ENCODE data around the gene KCNH2. TPM values are rescaled to one million over a fixed set of nuclear protein-coding genes. Genes with fewer than 3 reads are reported as not detected.

KCNH2 gene
- total and polyA plus RNA-seq, 2 experiments from 2014 or later: 2.6 to 14.7 TPM

GRCh38 chr7:151017953-151018420, 39.9 kb upstream of the KCNH2 start (continued):
- TF ChIP-seq REST (IDR thresholded peaks at IDR 0.05; ENCODE audit: unreplicated experiment) (no peak), EZH2phosphoT487 (IDR thresholded peaks at IDR 0.05; ENCODE audit: unreplicated experiment) (no peak)
- TF ChIP-seq, protein P1, sequence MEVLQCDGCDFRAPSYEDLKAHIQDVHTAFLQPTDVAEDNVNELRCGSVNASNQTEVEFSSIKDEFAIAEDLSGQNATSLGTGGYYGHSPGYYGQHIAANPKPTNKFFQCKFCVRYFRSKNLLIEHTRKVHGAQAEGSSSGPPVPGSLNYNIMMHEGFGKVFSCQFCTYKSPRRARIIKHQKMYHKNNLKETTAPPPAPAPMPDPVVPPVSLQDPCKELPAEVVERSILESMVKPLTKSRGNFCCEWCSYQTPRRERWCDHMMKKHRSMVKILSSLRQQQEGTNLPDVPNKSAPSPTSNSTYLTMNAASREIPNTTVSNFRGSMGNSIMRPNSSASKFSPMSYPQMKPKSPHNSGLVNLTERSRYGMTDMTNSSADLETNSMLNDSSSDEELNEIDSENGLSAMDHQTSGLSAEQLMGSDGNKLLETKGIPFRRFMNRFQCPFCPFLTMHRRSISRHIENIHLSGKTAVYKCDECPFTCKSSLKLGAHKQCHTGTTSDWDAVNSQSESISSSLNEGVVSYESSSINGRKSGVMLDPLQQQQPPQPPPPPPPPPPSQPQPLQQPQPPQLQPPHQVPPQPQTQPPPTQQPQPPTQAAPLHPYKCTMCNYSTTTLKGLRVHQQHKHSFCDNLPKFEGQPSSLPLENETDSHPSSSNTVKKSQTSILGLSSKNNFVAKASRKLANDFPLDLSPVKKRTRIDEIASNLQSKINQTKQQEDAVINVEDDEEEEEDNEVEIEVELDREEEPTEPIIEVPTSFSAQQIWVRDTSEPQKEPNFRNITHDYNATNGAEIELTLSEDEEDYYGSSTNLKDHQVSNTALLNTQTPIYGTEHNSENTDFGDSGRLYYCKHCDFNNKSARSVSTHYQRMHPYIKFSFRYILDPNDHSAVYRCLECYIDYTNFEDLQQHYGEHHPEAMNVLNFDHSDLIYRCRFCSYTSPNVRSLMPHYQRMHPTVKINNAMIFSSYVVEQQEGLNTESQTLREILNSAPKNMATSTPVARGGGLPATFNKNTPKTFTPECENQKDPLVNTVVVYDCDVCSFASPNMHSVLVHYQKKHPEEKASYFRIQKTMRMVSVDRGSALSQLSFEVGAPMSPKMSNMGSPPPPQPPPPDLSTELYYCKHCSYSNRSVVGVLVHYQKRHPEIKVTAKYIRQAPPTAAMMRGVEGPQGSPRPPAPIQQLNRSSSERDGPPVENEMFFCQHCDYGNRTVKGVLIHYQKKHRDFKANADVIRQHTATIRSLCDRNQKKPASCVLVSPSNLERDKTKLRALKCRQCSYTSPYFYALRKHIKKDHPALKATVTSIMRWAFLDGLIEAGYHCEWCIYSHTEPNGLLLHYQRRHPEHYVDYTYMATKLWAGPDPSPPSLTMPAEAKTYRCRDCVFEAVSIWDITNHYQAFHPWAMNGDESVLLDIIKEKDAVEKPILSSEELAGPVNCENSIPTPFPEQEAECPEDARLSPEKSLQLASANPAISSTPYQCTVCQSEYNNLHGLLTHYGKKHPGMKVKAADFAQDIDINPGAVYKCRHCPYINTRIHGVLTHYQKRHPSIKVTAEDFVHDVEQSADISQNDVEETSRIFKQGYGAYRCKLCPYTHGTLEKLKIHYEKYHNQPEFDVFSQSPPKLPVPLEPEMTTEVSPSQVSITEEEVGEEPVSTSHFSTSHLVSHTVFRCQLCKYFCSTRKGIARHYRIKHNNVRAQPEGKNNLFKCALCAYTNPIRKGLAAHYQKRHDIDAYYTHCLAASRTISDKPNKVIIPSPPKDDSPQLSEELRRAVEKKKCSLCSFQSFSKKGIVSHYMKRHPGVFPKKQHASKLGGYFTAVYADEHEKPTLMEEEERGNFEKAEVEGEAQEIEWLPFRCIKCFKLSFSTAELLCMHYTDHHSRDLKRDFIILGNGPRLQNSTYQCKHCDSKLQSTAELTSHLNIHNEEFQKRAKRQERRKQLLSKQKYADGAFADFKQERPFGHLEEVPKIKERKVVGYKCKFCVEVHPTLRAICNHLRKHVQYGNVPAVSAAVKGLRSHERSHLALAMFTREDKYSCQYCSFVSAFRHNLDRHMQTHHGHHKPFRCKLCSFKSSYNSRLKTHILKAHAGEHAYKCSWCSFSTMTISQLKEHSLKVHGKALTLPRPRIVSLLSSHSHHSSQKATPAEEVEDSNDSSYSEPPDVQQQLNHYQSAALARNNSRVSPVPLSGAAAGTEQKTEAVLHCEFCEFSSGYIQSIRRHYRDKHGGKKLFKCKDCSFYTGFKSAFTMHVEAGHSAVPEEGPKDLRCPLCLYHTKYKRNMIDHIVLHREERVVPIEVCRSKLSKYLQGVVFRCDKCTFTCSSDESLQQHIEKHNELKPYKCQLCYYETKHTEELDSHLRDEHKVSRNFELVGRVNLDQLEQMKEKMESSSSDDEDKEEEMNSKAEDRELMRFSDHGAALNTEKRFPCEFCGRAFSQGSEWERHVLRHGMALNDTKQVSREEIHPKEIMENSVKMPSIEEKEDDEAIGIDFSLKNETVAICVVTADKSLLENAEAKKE (CRISPR knock-in tag; IDR thresholded peaks at IDR 0.05): no peak
- TF ChIP-seq, protein P2, sequence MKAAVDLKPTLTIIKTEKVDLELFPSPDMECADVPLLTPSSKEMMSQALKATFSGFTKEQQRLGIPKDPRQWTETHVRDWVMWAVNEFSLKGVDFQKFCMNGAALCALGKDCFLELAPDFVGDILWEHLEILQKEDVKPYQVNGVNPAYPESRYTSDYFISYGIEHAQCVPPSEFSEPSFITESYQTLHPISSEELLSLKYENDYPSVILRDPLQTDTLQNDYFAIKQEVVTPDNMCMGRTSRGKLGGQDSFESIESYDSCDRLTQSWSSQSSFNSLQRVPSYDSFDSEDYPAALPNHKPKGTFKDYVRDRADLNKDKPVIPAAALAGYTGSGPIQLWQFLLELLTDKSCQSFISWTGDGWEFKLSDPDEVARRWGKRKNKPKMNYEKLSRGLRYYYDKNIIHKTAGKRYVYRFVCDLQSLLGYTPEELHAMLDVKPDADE (IDR thresholded peaks at IDR 0.05): no peak

All from GM23338 (cell line).